NCI-H146 (cell line): ENCODE results near the gene CUBN.

ENCODE experiments used
- DNase-seq: peaks from one replicate; lab custom pipeline; 2025; lab: John Stamatoyannopoulos, UW

The CUBN gene

GRCh38 chr10:17073725-17074540, 55.7 kb downstream of the CUBN start:
- no peak for DNase-seq

DNA sequence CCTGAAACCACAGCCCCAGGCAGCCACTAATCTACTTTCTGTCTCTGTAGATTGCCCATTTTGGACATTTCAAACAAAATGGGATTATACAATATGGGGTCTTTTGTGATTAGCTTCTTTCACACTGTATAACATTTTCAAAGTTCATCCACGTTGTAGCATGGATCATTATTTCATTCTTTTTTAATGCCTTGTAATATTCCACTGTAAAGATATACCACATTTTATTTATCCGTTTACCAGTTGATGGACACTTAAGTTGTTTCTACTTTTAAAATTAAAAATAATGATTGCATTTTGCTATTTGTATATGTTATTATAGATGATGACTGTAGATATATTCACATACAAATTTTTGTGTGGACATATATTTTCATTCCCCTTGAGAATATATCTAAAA, 60.7 kb downstream of the CUBN start:
- DNase-seq = no peak

DNA sequence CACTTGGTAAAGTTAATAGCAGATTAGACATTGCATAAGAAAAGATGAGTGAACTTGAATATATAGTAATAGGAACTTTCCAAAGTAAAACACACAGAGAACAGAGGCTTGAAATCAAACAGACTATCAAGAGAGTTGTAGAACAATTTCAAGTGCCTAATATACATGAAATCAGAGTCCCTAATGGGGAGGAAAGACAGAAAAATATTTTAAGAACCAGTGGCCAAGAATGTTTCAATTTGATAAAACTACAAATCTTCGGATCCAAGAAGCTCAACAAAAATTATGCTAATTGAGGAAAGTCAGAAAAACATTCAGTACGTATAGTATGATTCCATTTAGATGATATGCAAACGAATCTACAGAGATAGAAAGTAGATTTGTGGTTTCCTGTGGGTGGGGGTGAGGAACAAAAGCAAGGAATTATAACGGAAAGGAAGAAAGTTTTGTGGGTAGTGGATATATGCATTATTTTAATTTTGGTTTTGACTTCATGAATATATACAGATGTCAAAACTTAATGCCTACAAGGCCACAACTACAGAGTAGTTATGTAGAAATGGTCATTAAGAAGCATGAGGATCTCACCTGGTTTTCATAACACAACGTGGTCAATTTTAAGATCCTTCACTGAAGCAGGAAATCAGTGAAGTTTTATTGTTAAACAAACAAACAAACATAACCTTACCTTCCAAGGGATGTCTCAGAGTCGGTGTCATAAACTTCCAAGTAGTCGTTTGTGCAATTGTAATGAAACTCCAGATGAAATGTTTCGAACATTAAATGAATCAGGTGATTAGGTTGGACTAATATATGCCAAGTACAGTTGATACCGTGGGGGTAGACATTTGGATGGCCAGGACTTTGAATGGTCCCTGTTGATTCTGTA, 62.0 kb downstream of the CUBN start:
- no peak for DNase-seq

DNA sequence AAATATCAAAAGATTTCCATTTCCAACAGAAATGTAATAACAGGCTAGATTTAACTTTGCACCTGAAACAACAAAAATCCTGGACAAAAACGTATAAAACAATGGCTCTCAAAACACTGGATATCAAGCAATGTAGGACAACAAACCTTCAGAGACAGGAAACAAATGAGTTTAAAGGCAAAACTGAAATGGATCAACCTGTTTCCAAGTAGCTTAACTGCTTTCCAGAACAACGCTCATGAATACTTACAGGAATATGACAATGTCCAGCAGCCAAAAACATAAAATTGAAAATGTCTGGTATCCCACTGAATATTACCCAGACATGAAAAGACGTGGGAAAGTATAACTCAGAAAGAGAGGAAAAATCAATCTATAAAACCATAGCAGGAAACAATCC, 62.8 kb downstream of the CUBN start:
- DNase-seq = no peak

GRCh38 chr10:17066000-17066399, 63.6 kb downstream of the CUBN start:
- DNase-seq = no peak

DNA sequence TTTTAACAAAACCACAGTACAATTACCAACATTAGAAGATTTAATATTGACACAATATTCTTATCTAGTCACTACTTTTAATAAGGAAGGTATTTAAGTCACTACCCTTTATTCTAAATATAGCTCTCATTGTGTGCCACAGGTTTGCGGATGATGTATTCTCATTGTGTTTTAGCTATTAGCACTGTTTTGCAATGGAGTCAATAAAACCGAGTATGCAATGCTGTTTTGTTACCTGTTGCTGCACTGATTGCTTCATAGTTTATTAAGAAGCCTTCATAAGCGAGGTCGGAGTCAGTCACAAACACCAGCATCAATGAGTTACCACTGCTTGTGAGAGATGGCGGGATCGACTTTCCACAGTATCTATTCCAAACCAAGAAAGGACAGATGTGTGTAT, 64.3 kb downstream of the CUBN start:
- no peak for DNase-seq

DNA sequence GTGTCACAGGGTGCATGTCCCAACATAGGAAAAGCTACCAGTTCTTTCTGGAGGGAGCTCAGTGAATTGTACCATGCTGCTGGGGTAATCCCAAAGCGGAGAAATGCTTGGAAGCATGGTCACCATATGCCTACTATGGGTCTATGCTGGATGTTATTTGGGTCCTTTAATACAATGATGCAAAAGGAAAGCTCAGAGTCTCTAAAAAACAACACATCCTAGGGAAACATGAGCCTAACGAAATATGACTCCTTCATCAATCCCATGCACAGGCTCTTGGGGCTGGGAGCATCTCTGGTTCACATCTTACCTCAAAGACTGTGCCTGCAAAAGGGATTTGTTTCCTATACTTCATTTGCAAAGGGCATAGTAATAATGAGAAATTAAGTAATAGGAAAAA, 65.2 kb downstream of the CUBN start:
- DNase-seq = no peak

DNA sequence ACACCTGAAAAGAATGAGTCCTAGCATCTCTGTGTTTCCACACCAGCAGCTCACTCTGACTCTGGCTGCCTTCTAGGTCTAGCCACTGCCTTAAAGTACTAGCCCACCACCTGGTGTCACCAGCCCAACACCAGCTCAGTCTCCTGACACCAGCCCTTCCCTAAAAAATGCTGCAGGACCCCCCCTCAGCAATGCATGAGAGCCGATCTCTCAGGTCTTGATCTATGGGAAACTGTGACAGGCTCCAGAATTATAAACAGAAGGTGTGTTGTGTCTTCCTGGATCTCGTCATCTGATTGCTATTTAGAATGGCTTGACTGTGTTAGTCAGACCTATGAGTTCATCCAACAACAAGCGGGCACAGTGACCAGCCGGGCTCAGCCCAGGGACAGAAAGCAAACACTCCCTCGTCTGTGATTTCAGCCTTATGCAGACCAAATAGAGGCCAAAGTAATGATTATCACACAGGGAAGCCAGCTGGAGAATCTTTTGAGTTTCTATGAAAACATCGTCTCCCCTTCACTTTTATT, 66.6 kb downstream of the CUBN start:
- DNase-seq = no peak

GRCh38 chr10:17062493-17062892, 67.1 kb downstream of the CUBN start:
- DNase-seq = no peak

DNA sequence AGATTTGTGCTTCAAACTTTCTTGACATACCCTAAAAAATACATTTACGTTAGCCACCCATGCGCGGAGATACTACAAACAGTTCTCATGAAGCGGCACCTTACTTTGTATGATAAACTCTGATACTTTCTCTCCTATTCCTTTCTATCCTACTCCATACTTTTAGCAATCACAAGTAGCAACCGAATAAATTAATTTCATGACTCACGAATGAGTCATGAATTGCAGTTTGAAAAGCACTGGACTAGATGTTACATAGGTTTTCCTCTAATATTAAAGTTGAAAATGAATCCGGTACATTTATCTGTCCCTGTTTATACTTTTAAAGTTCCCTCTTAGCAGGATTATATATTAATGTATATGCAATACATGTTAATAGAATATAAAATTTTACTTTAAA, 67.6 kb downstream of the CUBN start:
- DNase-seq = no peak

GRCh38 chr10:17061418-17061817, 68.2 kb downstream of the CUBN start:
- DNase-seq = no peak

- no peak for DNase-seq
These were observed 69.3 kb downstream of the CUBN start for GRCh38 chr10:17060289-17060688.

DNA sequence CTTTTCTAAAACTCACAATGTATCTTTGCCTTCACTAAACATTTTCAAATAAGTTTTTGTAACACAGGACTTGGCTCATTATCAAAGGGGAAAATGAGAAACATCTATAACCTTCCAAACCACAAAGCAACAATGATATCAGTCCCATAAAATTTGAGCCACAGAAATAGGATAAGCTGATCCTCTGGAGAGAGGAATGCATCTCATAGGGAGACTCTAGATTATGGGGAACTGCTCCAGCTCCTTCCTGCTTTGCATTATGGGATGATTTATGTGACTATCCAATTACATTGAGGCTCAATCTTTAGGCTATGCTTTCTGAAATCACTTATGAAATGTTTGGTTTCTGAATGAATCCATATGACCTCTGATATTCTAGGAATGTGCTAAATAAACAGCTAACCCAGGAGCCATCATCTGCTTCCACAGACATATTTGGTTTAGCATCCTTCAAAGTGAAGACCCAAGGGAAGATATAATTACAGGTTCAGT, 70.4 kb downstream of the CUBN start:
- no peak for DNase-seq

GRCh38 chr10:17058093-17058492, 71.5 kb downstream of the CUBN start:
- no peak for DNase-seq

DNA sequence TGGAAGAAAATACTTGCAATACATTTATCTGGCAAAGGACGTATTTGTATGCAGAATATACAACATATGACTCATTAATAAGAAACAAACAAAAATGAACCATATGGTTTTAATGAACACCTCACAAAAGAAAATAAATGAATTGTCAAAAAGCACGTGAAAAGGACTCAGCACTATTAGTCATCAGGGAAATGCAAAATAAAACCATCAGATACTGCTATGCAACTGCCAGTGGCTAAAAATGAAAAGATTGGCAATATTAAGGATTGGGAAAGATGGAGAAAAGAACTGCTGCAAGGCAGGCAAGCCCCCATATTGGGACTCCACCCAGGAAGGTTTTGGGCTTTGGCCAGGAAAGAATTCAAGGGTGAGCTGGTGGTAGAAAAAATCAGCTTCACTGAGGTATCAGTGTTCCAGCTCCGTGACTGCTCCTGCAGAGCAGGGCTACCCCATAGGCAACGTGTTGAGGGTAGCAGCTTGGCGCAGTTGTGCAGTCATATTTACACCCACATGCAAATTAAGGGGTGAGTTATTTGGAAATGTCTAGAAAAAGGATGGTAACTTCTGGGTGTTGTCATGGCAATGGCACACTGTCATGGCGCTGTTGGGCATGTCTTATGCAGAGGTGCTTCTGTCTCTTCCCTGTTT, 72.7 kb downstream of the CUBN start:
- DNase-seq = no peak

GRCh38 chr10:17053513-17053912, 76.1 kb downstream of the CUBN start:
- no peak for DNase-seq

GRCh38 chr10:17053061-17053460, 76.5 kb downstream of the CUBN start:
- no peak for DNase-seq

GRCh38 chr10:17051851-17052250, 77.8 kb downstream of the CUBN start:
- DNase-seq = no peak

GRCh38 chr10:17049195-17049594, 80.4 kb downstream of the CUBN start:
- no peak for DNase-seq

DNA sequence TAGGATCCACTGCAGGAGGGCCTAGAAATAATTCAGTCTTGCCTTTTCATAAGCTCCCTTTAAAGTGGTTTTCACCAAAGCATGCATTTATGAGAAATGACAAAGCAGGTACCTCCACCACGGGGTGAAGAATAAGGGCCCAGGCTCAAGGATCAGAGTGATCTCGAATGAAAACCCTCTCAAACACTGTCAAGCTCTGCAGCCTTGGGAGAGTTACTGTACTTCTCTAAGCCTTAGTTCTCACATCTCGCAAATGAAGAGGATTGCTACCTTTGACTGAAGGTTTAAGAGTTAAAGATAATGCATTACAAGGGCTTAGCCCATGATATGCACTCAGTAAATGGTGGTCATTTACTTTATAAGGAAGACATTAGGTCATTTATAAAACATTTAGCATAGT, 81.7 kb downstream of the CUBN start:
- DNase-seq = no peak

GRCh38 chr10:17046989-17047388, 82.6 kb downstream of the CUBN start:
- no peak for DNase-seq

- no peak for DNase-seq
These were observed 86.0 kb downstream of the CUBN start for GRCh38 chr10:17043586-17043985.
